Activated naive CD8-positive, alpha-beta T cell treated with anti-CD3 and anti-CD28 coated beads for 36 hours (primary cell): Measurements from ENCODE around the gene FCHSD2. TPM values are rescaled to one million over a fixed set of nuclear protein-coding genes. Genes with fewer than 3 reads are reported as not detected.

Source experiments
- DNase-seq: peaks from one replicate; pipeline ENCODE4 v3.0.0; 2021
- H3K27ac Mint-ChIP-seq: one replicate; pipeline ENCODE4 v1.8.0; 2022; ENCODE audit warnings: mild to moderate bottlenecking, moderate library complexity, mixed read lengths
- H3K27me3 Mint-ChIP-seq: one replicate; pipeline ENCODE4 v1.8.0; 2022; ENCODE audit warnings: mild to moderate bottlenecking, mixed read lengths
- H3K36me3 Mint-ChIP-seq: one replicate; pipeline ENCODE4 v1.8.0; 2021; ENCODE audit warnings: mild to moderate bottlenecking, mixed read lengths
- H3K4me1 Mint-ChIP-seq: one replicate; pipeline ENCODE4 v1.8.0; 2021; ENCODE audit warnings: mixed read lengths
- H3K4me3 Mint-ChIP-seq: one replicate; pipeline ENCODE4 v1.8.0; 2022; ENCODE audit warnings: mild to moderate bottlenecking, moderate library complexity, mixed read lengths
- H3K9me3 Mint-ChIP-seq: one replicate; pipeline ENCODE4 v1.8.0; 2022; ENCODE audit warnings: mixed read lengths
- total RNA-seq, 2 experiments: library from RNA; stranded (reverse); gene quantifications; one replicate each; pipeline ENCODE4 v1.2.3, GENCODE V29; 2021

FCHSD2 gene
- total RNA-seq, 2 experiments from 2014 or later: 19.9 to 22.6 TPM

DNA sequence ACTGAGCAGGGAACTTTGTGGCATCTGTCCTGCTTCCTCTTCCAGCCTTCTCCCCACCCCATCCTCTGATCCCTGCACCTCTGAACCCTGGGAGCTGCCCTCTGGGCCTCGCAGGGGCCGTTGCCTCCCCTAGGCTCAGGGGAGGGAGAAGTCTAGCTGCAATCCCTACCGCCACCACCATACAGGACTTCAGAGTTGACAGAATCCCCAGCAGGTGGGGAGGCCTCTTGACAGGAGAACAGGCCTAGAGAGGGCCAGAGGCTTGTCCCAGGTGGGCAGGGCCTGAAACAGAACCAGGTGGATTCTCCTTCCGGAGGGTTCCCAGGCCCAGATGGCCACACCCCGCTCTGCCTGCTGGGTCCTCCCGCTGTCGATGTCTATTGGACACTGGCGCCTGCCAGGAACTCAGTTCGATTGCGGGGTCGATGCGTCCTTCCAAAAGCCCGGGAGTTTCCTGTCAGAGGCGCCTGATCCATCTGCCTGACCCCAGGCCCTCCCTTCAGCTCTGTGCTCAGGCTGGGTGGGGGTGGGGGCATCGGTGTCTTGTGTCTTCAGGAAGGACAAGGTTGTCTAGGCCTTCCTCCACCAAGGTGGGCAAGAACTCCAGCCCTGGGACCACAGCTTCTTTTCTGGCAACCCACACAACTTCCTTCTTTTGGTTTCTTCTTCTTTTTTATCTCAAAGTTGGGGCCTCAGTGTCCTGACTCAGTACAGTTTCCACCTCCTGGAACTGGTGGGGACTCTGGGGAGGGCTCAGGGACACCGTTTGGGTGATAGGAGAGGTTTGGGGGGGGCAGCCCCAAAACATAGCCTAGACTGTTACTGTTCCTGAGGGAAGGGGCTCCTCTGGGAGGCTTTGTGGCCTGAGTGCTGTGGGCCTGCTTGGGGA is 354.7 kb downstream of the FCHSD2 start:
- peak; percentile 28 for DNase-seq
- Mint-ChIP-seq H3K4me3 (peak overlapping the region; percentile 10), H3K27me3 (no peaks in the 10 kb centered on the region), H3K36me3 (no peaks in the 10 kb centered on the region), H3K4me1 (peaks cover 18% of the 10 kb centered on the region), H3K9me3 (no peaks in the 10 kb centered on the region), H3K27ac (peak overlapping the region; percentile 74)

Other genes with a start within 250 kb of the FCHSD2 start
- not detected for gene P2RY2, start 76.0 kb upstream of the FCHSD2 start, total RNA-seq
- not detected for gene P2RY6, start 130.0 kb upstream of the FCHSD2 start, total RNA-seq
- gene ARHGEF17, start 166.0 kb upstream of the FCHSD2 start, total RNA-seq: under 1 TPM in 1 of 2 experiments, not detected in 1; 0.08 TPM
- gene RELT, start 234.1 kb upstream of the FCHSD2 start, total RNA-seq: 10 to 100 TPM; 23.2 to 24.2 TPM